ENCODE measurements around the gene ERRFI1.

Gene ERRFI1

DNA sequence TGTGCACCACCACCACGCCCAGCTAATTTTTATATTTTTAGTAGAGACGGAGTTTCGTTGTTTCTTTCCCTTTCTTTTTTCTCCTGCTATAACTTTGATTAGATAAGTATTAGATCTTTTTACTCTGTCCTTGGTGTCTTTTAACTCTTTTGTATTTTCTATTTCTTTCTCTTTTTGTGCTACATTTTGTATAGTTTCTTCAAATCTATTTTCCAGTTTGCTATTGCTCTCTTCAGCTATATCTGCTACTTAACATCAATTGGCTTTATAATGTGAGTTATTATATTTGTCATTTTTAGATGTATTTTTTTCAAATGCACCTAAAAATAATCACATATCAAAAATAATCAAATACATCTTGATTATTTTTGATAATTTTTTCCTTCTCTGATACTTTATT is 16.0 kb upstream of the ERRFI1 start:
- no peak for ATAC-seq

DNA sequence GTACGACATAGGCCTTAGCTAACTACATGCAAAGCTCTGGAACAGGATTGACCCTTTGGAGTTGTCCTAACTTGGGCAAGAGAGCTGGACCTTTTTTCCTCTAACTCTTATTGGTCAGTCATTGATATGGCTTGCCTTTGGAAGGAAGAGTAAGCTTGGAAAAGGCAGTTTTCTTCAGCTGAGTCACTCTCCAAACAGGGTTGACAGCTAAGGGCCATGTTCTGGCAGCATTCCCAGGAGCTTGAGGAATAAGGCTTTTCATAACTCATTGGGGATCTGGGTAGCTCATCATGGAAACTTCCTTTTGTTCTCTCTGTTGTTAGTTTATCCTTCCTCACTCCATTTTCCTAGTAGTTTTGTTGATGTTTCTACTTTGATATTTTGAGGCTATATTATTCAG is 14.5 kb upstream of the ERRFI1 start:
- no peak for ATAC-seq

DNA sequence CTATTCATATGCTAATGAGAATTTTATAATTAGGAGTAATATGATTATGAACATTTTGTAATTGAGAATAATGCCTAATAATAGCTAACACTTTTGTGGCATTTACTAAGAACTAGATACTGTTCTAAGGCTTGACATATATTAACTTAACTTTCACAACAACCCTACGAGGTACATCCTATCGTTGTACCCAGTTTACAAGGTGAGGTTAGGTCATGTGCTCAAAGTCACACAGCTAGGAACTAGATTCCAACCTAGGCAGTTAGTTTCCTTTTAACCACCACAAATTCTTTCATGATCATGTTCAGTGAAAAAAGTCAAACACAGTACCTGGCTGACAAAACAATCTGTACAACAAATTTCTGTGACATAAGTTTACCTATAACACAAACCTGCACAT is 13.0 kb upstream of the ERRFI1 start:
- ATAC-seq: no peak

DNA sequence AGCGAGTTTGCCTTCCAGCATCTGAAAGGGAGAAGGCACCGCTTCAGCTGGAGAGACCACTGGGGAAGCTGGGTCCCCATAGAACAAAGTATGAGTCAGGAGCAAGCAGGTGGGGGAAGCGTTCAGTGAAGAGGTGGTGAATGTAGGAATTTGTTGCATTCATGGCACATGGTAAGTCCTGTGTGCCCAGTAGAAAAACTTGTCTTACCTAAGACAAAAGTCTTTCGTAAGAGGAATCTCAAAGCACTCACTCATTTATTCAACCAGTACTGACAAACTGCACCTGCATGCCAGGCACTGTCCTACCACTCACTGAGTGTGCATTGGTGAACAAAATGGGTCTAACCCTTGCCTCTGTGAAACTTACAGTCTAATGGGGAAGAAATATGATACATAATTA is 9.2 kb upstream of the ERRFI1 start:
- no peak for ATAC-seq

DNA sequence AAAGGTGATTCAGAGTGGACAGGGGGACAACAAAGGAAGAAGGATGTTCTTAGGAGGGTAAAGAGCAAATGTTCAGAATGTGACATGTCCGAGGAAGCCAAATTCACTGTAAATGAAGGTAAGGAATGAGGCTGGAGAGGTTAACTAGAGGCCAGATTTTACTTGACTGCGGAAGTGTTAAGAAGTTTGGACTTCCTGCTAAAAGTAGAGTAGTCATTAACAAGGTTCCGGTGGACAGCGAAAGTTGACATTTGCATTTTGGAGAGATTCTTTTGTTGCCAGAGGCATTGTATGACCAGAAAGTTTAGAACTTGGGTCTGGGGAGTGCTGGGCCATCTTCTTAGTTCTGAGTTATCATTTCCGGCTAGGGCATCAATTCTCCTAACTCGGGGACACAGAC is 7.2 kb upstream of the ERRFI1 start:
- ATAC-seq: no peak

GRCh38 chr1:8032366-8032910 is 6.3 kb upstream of the ERRFI1 start:
- no peak for ATAC-seq

DNA sequence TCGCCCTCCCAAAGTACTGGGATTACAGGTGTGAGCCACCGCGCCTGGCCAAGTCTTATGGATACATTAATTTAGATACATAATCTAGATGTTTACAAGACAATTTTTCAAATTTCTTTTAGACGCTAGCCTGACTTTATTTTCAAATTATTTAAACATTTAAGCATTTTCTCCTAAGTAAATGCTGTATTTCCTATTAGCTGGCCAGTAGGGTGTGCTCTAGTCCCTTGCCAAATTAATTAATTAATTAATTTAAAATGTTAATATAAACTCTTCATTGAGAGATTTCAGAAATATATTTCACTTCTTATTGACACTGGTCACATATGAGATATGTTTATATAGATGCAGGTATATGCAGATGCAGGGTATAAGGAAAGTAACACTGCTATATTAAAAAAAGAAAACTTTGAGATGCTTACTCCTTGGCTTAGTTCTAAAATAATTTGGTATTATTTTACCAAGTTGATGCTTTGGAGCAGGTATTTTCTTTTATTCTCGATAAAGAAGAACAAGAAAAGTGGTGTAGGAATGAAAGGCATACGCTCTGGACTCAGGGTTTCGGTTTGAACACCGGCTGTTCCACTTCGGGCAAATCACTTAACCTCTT is 5.2 kb upstream of the ERRFI1 start:
- no peak for ATAC-seq

- no peak for ATAC-seq
Measured at GRCh38 chr1:8028571-8028910, 2.4 kb upstream of the ERRFI1 start.

GRCh38 chr1:8027748-8028570 is 1.9 kb upstream of the ERRFI1 start:
- ATAC-seq: no peak

DNA sequence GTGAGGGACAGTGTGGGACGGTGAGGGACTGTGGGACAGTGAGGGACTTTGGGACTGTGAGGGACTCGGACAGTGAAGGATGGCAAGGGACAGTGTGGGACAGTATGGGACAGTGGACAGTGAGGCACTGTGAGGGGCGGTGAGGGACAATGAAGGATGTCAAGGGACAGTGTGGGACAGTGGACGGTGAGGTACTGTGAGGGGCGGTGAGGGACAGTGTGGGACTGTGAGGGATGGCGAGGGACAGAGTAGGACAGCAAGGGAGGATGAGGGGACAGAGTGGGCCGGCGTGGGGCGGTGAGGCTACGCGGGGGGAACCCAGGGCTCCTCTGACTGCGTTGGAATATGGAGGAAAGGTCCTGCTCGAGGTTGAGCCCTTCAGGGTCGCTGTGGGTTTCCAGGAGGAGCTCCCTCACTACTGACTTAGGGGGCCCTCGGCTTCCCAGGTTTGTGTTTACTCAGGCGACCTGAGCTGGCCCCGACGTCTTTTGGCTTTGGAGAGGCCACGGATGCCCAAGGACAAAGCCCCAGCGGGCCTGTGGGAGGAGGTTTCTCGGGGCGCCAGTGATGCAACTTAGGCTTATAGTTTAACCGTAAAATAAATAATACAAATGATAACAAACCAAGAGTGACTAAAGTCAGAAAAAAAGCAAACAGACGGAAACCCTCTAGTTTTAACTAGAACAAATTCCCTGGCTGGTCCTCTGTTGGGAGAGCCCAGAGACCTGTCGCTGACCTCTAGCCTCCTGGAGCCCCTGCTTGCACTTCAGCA is 1.1 kb upstream of the ERRFI1 start:
- no peak for ATAC-seq

GRCh38 chr1:8025671-8026144 is 401 bp downstream of the ERRFI1 start:
- ATAC-seq: peak; percentile 3 to 11

GRCh38 chr1:8025061-8025670 is 943 bp downstream of the ERRFI1 start:
- no peak for ATAC-seq

DNA sequence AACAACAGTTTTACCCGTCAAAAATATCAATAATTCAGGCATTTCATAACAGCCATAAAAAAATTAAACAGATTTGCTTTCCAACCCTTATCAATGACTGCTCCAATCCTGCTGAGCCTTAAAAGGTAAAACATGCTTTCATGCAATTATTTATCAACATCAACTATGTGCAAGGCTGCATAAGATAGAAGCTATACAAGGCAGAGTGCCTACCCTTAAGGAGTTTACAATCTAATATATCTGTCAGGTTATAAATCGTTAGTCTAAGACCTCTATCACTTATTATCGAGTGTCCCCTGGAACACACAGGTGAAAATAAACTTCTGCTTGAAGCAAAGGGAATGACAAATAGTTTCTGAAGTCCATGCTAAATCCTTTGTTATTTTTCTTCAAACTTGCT is 1.8 kb downstream of the ERRFI1 start:
- ATAC-seq: no peak

DNA sequence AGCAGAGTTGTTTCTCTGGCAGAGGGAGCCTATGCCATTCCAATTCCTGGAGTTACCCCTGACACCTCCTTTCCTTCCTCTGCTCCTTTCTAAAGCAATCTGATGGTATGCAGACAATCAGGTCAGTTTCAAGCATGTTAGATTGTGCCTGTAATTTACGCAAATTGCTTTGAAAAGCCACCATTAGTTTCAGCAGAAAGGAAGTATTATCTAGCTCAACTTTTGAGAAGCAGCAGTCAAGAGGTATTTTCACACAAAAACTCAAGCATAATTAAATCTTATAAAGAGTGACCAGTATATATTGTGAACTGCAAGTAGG is 2.2 kb downstream of the ERRFI1 start:
- no peak for ATAC-seq

DNA sequence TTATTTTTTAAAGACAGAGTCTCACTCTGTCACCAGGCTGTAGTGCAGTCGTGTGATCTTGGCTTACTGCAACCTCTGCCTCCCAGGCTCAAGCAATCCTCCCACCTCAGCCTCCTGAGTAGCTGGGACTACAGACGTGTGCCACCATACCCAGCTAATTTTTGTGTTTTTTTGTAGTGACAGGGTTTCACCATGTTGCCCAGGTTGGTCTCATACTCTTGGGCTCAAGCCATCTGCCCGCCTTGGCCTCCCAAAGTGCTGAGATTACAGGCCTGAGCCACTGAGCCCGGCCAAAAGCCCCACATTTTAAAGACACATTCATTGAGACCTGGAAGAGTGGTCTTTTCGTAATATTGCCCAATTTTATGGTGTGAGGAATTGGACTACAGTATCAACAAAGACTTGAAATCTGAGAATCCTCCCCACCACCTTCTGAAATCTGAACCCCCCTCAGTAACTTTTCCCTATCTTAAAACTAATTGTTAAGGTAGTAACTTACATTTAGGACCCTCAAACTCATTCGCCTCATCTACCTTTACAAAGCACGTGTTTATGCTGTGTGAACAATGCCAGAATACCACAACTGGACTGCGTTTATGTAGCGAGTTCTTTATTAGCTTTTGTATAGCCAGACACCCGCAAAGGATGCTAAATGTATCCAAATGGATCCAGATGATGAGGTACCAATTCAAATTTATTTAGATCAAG is 2.7 kb downstream of the ERRFI1 start:
- ATAC-seq: no peak

DNA sequence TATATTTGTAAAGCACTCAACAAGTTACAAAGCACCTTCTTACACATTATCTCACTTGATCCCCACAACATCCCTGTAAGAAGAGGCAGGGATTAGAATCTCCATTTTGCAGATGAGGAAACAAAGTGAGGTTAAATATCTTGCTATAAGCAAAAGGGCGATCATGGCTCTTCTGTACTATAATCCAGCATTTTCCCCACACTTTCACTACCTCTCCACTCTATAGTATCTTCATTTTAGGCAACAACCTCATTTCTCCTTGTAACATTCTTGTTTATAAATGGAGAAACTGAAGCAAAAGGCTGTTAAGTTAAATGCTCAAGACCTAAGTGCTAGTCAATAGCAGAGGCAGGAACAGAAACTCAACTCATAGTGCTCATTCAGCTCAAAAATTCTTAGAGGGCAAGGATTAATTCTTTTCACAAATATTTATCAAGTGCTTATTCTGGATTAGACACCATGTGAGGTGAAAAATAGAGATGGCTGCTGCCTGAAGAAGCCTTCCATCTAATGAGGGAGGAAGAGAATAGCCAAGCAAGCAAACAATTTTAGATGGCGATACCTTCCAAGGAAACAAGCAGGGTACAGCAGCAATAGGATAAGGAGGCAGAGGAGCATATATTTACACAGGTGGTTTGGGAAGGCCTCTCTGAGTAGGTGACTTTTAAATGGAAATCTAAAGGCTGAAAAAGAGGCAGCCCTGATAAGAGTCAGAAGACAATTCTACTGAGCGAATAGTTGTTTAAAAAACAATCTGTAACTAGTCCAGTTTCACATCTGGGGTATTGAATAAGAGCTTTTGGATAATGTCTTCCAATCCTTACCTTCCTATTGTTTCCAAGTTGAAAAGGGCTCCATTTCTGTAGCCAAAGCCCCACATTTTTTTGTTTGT is 3.5 kb downstream of the ERRFI1 start:
- no peak for ATAC-seq

- ATAC-seq: no peak
Measured at GRCh38 chr1:8021676-8022266, 4.3 kb downstream of the ERRFI1 start.

GRCh38 chr1:8020032-8020431 is 6.1 kb downstream of the ERRFI1 start:
- no peak for ATAC-seq

- ATAC-seq: no peak
Measured at GRCh38 chr1:8019229-8019620, 6.9 kb downstream of the ERRFI1 start.

- no peak for ATAC-seq
Measured at GRCh38 chr1:8018492-8019228, 7.4 kb downstream of the ERRFI1 start.
